Heart left ventricle (tissue), 13 donors: ENCODE data around the gene SH3RF2.

Source experiments
- POLR2A ChIP-seq, 2 donors: fragments of 450-650 bp; IDR thresholded peaks; one replicate each; pipeline ENCODE4 v1.6.1; 2017; ENCODE audit warnings: antibody characterized with exemption in 2 of 2, mild to moderate bottlenecking in 2 of 2, moderate library complexity in 2 of 2
- TF ChIP-seq, protein P1 (sequence below), 12 donors: fragments of 200-600 bp; sonication (generic) in 4 of 12; IDR thresholded peaks; one replicate each; pipeline versions ENCODE4 v1.5.0 to v1.8.0; 2018 to 2022; ENCODE audit warnings: antibody characterized with exemption in 12 of 12, mild to moderate bottlenecking in 5 of 12
- donor health status: ischemic (EF 13 %, LVEDD 7.1; RV severe dilation, severe dysfunction).
- donor health status: DM: no; HTN: yes; CAD: no.
- donor health status: DM: no; HTN: no; CAD: no.
- donor health status: ischemic (EF 25% LVEDD 6.9; RV normal size, moderate dysfunction).
- donor health status: ischemic (EF 25% LVEDD 5.7; RV mildly dilated, moderate dysfunction).
- donor health status: ischemic (EF 35%, LVEDD 5.7; RV mildly dilated, moderate dysfunction).
- donor health status: nonischemic (EF 11% LVEDD 7.7; RV severe dilation, severe dysfunction).
- donor health status: DM: yes; HTN: yes; CAD: no.
- donor health status: PGD.
- donor health status: ischemic (EF 29% LVEDD 5.4; RV normal size, mild dysfunction).
- donor health status: nonischemic (EF 23%, LVEDD 6.1; RV moderate dilation, normal function).

DNA sequence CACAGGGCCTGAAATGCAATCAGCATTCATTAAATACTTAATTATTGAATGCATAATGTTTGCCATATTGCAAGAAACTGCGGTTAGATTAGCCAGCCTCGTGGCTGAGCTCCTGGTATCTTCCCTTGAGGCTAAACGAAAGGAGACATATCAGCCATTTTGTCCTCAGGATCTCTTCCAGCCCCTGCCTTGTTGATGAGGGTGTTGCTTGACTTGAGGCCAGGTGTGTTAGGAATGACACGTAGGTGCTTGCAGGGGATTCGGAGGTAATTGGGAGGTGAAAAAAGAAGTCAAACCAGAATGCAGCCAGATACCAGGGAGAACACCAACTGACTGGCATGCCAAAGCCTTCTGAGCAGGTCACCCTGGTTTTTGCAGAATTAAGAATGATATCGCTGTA lies 12.5 kb downstream of the SH3RF2 start:
- TF ChIP-seq, protein P1, sequence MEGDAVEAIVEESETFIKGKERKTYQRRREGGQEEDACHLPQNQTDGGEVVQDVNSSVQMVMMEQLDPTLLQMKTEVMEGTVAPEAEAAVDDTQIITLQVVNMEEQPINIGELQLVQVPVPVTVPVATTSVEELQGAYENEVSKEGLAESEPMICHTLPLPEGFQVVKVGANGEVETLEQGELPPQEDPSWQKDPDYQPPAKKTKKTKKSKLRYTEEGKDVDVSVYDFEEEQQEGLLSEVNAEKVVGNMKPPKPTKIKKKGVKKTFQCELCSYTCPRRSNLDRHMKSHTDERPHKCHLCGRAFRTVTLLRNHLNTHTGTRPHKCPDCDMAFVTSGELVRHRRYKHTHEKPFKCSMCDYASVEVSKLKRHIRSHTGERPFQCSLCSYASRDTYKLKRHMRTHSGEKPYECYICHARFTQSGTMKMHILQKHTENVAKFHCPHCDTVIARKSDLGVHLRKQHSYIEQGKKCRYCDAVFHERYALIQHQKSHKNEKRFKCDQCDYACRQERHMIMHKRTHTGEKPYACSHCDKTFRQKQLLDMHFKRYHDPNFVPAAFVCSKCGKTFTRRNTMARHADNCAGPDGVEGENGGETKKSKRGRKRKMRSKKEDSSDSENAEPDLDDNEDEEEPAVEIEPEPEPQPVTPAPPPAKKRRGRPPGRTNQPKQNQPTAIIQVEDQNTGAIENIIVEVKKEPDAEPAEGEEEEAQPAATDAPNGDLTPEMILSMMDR (IDR thresholded peaks at IDR 0.05): no peak
- TF ChIP-seq POLR2A (IDR thresholded peaks at IDR 0.05): no peak
